Panc1 (cell line): ENCODE results near the gene BMP7. TPM values are rescaled to one million over a fixed set of nuclear protein-coding genes. Genes with fewer than 3 reads are reported as not detected.

Experiments used
- ATAC-seq: fragments of 200-7000 bp; cut with Tn5 transposase; 2 replicates; pipeline ENCODE4 v1.9.1; 2020; ENCODE audit warnings: mild to moderate bottlenecking, moderate library complexity
- BruUV-seq: library from RNA; stranded (reverse); fragments of 400-500 nt; replicated peaks from 2 replicates; lab custom pipeline; 2021; lab: Mats Ljungman, UMichigan
- CTCF ChIA-PET: fragments of 300-600 bp; sonication (Branson Sonifier 250); formaldehyde crosslinking; loops from one replicate; lab custom pipeline; 2022; ENCODE audit warnings: antibody characterized with exemption; lab: Charles Lee
- POLR2A ChIA-PET: fragments of 300-600 bp; sonication (Branson Sonifier 250); formaldehyde crosslinking; loops from one replicate; lab custom pipeline; 2022; ENCODE audit warnings: antibody characterized with exemption; lab: Charles Lee
- DNase-seq: peaks from one replicate; pipeline ENCODE4 v3.0.0-alpha.2; 2010; ENCODE audit warnings: low read depth, low spot score
- H3K27ac ChIP-seq: 2 replicates; pipeline ENCODE4 v1.5.1; 2011; ENCODE audit warnings: mild to moderate bottlenecking, low read length, inconsistent platforms
- H3K27me3 ChIP-seq: fragments of 200-500 bp; sonication (Bioruptor generic); 2 replicates; pipeline ENCODE4 v1.6.0; 2014; ENCODE audit warnings: low read length, inconsistent platforms; ENCODE audit not compliant: control insufficient read depth, insufficient read depth
- H3K36me3 ChIP-seq: fragments of 200-500 bp; sonication (Bioruptor generic); 2 replicates; pipeline ENCODE4 v1.5.1; 2014; ENCODE audit warnings: inconsistent platforms, mild to moderate bottlenecking, low read length, moderate library complexity; ENCODE audit not compliant: control insufficient read depth, insufficient read depth
- H3K4me1 ChIP-seq: 2 replicates; pipeline ENCODE4 v1.5.1; 2011; ENCODE audit warnings: inconsistent platforms, mild to moderate bottlenecking, low read length, moderate library complexity; ENCODE audit not compliant: control insufficient read depth, insufficient read depth
- H3K4me3 ChIP-seq, 2 experiments: 2 replicates each; pipeline ENCODE4 v1.5.1; 2011 to 2012; ENCODE audit warnings: low read depth in 2 of 2, low read length in 2 of 2, mild to moderate bottlenecking in 2 of 2, inconsistent platforms in 1 of 2, moderate library complexity in 1 of 2
- H3K9me3 ChIP-seq: fragments of 200-500 bp; sonication (Bioruptor generic); 2 replicates; pipeline ENCODE4 v1.5.1; 2014; ENCODE audit warnings: low read depth, mild to moderate bottlenecking, inconsistent platforms, low read length, moderate library complexity; ENCODE audit not compliant: control insufficient read depth, insufficient read depth
- POLR2AphosphoS5 ChIP-seq: IDR thresholded peaks from 2 replicates; pipeline ENCODE4 v1.6.1; 2012; ENCODE audit warnings: mild to moderate bottlenecking, low read depth, low read length, moderate library complexity
- SIN3A ChIP-seq: IDR thresholded peaks from 2 replicates; pipeline ENCODE4 v1.6.1; 2012; ENCODE audit warnings: low read depth, mild to moderate bottlenecking, low read length, moderate library complexity, borderline replicate concordance; ENCODE audit not compliant: insufficient read depth
- TCF7L2 ChIP-seq: IDR thresholded peaks from 2 replicates; pipeline ENCODE4 v1.6.1; 2011; ENCODE audit warnings: mild to moderate bottlenecking, low read depth, low read length, inconsistent platforms
- in situ Hi-C: cut with HindIII; loops from 2 replicates; pipeline ENCODE4 v1.10.0; 2016; ENCODE audit warnings: low sequenced_read_pairs, low pct_unique_long_range_greater_than_20kb
- intact Hi-C: fragments of 100-400 bp; cut with micrococcal nuclease; formaldehyde crosslinking; loops from one replicate; pipeline ENCODE4 v1.10.0; 2022; ENCODE audit not compliant: unreplicated experiment
- total RNA-seq: library from RNA; stranded (reverse); gene quantifications from one replicate; pipeline ENCODE4 v1.2.1, GENCODE V29; 2021; ENCODE audit not compliant: unreplicated experiment
- TF ChIP-seq, protein P1 (sequence below): fragments of 450-650 bp; IDR thresholded peaks from 2 replicates; pipeline ENCODE4 v1.5.1; 2017; ENCODE audit warnings: mild to moderate bottlenecking
- TF ChIP-seq, protein P2 (sequence below), 2 experiments: IDR thresholded peaks; 2 replicates each; pipeline ENCODE4 v1.6.1; 2011 to 2012; ENCODE audit warnings: low read depth in 2 of 2, control low read depth in 1 of 2, low read length in 1 of 2, mild to moderate bottlenecking in 1 of 2, moderate library complexity in 1 of 2; ENCODE audit not compliant: insufficient read depth in 1 of 2

The BMP7 gene
- total RNA-seq, 1 experiment from 2014 or later, result 11.5 TPM

GRCh38 chr20:57222631-57222950, 43.9 kb downstream of the BMP7 start:
- Histone ChIP-seq H3K36me3 (no peaks in the 10 kb centered on the region), H3K4me3 (no peak overlapping the region), H3K27me3 (no peaks in the 10 kb centered on the region), H3K9me3 (no peaks in the 10 kb centered on the region), H3K27ac (no peak overlapping the region), H3K4me1 (no peaks in the 10 kb centered on the region)
- no peak for TF ChIP-seq SIN3A
- DNase-seq (no peak), ATAC-seq (no peak)
- no TSS peak for BruUV-seq
- intact Hi-C loops (no loop called here), in situ Hi-C loops (no loop called here)
- ChIA-PET CTCF (no interaction called here), POLR2A (no interaction called here)

- in situ Hi-C loops, result no loop called here
- no TSS peak for BruUV-seq
- Histone ChIP-seq H3K4me1 (no peaks in the 10 kb centered on the region), H3K36me3 (no peaks in the 10 kb centered on the region), H3K9me3 (no peaks in the 10 kb centered on the region), H3K27ac (no peak overlapping the region), H3K27me3 (no peaks in the 10 kb centered on the region), H3K4me3 (no peak overlapping the region)
- no peak for DNase-seq
- POLR2A ChIA-PET, result no interaction called here
- TF ChIP-seq, protein P1, sequence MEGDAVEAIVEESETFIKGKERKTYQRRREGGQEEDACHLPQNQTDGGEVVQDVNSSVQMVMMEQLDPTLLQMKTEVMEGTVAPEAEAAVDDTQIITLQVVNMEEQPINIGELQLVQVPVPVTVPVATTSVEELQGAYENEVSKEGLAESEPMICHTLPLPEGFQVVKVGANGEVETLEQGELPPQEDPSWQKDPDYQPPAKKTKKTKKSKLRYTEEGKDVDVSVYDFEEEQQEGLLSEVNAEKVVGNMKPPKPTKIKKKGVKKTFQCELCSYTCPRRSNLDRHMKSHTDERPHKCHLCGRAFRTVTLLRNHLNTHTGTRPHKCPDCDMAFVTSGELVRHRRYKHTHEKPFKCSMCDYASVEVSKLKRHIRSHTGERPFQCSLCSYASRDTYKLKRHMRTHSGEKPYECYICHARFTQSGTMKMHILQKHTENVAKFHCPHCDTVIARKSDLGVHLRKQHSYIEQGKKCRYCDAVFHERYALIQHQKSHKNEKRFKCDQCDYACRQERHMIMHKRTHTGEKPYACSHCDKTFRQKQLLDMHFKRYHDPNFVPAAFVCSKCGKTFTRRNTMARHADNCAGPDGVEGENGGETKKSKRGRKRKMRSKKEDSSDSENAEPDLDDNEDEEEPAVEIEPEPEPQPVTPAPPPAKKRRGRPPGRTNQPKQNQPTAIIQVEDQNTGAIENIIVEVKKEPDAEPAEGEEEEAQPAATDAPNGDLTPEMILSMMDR, result no peak
- TF ChIP-seq TCF7L2 (no peak), SIN3A (no peak), POLR2AphosphoS5 (no peak)
- TF ChIP-seq, protein P2, sequence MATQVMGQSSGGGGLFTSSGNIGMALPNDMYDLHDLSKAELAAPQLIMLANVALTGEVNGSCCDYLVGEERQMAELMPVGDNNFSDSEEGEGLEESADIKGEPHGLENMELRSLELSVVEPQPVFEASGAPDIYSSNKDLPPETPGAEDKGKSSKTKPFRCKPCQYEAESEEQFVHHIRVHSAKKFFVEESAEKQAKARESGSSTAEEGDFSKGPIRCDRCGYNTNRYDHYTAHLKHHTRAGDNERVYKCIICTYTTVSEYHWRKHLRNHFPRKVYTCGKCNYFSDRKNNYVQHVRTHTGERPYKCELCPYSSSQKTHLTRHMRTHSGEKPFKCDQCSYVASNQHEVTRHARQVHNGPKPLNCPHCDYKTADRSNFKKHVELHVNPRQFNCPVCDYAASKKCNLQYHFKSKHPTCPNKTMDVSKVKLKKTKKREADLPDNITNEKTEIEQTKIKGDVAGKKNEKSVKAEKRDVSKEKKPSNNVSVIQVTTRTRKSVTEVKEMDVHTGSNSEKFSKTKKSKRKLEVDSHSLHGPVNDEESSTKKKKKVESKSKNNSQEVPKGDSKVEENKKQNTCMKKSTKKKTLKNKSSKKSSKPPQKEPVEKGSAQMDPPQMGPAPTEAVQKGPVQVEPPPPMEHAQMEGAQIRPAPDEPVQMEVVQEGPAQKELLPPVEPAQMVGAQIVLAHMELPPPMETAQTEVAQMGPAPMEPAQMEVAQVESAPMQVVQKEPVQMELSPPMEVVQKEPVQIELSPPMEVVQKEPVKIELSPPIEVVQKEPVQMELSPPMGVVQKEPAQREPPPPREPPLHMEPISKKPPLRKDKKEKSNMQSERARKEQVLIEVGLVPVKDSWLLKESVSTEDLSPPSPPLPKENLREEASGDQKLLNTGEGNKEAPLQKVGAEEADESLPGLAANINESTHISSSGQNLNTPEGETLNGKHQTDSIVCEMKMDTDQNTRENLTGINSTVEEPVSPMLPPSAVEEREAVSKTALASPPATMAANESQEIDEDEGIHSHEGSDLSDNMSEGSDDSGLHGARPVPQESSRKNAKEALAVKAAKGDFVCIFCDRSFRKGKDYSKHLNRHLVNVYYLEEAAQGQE (IDR thresholded peaks at IDR 0.05; ENCODE audit: insufficient read depth in 1 of 2, low read depth in 2 of 2, low read length in 1 of 2), result no peak
- CTCF ChIA-PET, result no interaction called here
- ATAC-seq, result no peak
- intact Hi-C loops, result no loop called here
Measured at GRCh38 chr20:57221916-57222630, 44.4 kb downstream of the BMP7 start.

DNA sequence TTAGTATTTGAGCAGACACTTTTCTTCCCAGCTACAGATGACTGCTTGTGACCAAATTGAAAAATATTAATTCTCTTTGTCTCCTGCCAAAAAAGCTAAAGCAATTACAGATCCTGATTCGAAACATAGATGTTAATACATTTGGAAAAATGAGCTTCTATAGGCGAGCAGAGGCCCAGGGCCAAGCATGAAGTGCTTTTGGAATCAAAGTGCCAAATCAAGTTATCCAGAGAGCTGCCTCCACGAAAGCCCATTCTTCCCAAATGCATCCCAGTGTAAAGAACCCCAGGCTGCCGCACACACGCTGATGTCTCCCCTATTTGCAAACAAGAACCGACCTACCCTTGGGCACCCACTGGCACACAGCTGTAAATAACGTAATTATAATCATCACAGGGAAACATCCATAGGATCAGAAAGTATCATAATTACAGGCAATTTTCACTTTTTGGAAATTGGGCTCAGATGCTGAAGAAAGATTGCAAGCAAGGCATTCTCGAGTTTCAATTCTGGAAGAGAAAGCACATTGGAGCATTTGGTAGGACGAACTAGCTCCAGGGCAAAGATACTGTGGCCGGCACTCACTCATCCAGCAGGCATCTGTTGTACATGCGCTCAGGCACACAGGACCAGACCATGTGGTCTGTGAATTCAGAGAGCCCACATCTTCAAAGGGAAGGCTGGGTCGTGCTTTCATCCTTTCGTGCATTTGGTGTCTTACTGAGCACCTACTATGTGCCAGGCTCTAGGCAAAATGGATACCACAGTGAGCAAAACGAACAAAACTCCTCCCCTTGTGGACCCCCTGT, 45.9 kb downstream of the BMP7 start:
- Histone ChIP-seq H3K4me3 (no peak overlapping the region), H3K36me3 (no peaks in the 10 kb centered on the region), H3K27ac (no peak overlapping the region), H3K27me3 (no peaks in the 10 kb centered on the region), H3K9me3 (no peaks in the 10 kb centered on the region), H3K4me1 (no peaks in the 10 kb centered on the region)
- POLR2A ChIA-PET, result no interaction called here
- ATAC-seq (no peak), DNase-seq (no peak)
- CTCF ChIA-PET, result no interaction called here
- TF ChIP-seq, protein P2 (IDR thresholded peaks at IDR 0.05; ENCODE audit: insufficient read depth in 1 of 2, low read depth in 2 of 2, low read length in 1 of 2), result no peak
- TF ChIP-seq POLR2AphosphoS5 (no peak), SIN3A (no peak), TCF7L2 (no peak)
- TF ChIP-seq, protein P1, result no peak
- in situ Hi-C loops (no loop called here), intact Hi-C loops (no loop called here)
- no TSS peak for BruUV-seq
